ENCODE results near the gene TULP4. TPM values are rescaled to one million over a fixed set of nuclear protein-coding genes. Genes with fewer than 3 reads are reported as not detected.

TULP4 gene
- total RNA-seq, 1 experiment from 2014 or later = 21.5 TPM

DNA sequence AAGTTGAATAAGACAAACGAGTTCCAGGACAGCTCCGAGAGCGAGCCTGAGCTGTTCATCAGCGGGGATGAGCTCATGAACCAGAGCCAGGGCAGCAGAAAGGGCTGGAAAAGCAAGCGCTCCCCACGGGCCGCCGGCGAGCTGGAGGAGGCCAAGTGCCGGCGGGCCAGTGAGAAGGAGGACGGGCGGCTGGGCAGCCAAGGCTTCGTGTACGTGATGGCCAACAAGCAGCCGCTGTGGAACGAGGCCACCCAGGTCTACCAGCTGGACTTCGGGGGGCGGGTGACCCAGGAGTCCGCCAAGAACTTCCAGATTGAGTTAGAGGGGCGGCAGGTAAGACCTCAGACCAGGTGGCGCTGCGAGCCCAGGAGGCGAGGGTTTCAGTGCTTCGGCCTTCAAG is 191.6 kb downstream of the TULP4 start:
- Histone ChIP-seq H3K9me2 (replicated peaks; ENCODE audit: low read length) (no peaks in the 10 kb centered on the region), H2AFZ (ENCODE audit: low read length) (no peak overlapping the region), H3K27ac (ENCODE audit: low read length) (no peak overlapping the region), H3K27me3 (ENCODE audit: low read length) (no peaks in the 10 kb centered on the region), H3K9ac (ENCODE audit: low read length) (no peak overlapping the region), H3K9me3 (ENCODE audit: low read length) (no peaks in the 10 kb centered on the region), H3K4me1 (ENCODE audit: insufficient read depth, low read length) (0 out of 2 replicates have a peak, but pooled peaks cover 9% of the 10 kb centered on the region), H3F3A (ENCODE audit: low read length, unreplicated experiment) (no peaks in the 10 kb centered on the region), H4K20me1 (ENCODE audit: low read length) (no peaks in the 10 kb centered on the region), H3K36me3 (ENCODE audit: low read depth, low read length) (no peaks in the 10 kb centered on the region; the same call in 1 of the 2 replicates), H3K4me2 (ENCODE audit: low read length) (no peak overlapping the region), H3K79me2 (ENCODE audit: low read length) (no peaks in the 10 kb centered on the region), H3K4me3 (ENCODE audit: low read length) (no peak overlapping the region)
- intact Hi-C loops (cut with micrococcal nuclease) = no loop called here
- no TSS peak for BruUV-seq (replicated peaks)
- DNase-seq (no peak), ATAC-seq (no peak)
- POLR2A ChIA-PET (ENCODE audit: unreplicated experiment) = interaction anchor here (0.6 kb wide), 1 partner anchor 50 kb away, joined by 4 read pairs; no protein-coding TSS in a partner anchor
- TF ChIP-seq EZH2phosphoT487 (IDR thresholded peaks at IDR 0.05; ENCODE audit: borderline replicate concordance, low read length) (no peak), EZH2 (IDR thresholded peaks at IDR 0.05; ENCODE audit: low read length, unreplicated experiment) (no peak)
- TF ChIP-seq, protein P1, sequence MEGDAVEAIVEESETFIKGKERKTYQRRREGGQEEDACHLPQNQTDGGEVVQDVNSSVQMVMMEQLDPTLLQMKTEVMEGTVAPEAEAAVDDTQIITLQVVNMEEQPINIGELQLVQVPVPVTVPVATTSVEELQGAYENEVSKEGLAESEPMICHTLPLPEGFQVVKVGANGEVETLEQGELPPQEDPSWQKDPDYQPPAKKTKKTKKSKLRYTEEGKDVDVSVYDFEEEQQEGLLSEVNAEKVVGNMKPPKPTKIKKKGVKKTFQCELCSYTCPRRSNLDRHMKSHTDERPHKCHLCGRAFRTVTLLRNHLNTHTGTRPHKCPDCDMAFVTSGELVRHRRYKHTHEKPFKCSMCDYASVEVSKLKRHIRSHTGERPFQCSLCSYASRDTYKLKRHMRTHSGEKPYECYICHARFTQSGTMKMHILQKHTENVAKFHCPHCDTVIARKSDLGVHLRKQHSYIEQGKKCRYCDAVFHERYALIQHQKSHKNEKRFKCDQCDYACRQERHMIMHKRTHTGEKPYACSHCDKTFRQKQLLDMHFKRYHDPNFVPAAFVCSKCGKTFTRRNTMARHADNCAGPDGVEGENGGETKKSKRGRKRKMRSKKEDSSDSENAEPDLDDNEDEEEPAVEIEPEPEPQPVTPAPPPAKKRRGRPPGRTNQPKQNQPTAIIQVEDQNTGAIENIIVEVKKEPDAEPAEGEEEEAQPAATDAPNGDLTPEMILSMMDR (conservative IDR thresholded peaks at IDR 0.05; ENCODE audit: low read depth, low read length) = no peak
- CTCF ChIA-PET = no interaction called here

DNA sequence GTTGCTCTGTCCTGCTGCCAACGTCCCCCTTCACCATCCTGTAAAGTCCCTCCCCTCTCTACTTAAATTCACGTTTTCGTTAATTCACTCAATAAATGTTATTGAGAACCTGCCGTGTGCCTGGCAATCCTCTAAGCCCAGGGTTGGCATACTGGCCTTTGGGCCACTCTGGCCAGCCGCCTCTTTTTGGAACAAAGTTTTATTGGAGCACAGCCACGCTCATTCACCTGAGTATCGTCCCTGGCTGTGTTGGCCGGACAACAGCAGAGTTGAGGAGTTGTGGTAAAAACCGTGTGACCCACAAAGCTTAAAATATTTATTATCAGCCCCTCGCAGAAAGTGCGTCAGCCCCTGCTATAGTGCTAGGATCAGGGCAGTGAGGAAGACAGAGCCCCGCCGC is 192.9 kb downstream of the TULP4 start:
- Histone ChIP-seq H3K9ac (ENCODE audit: low read length) (no peak overlapping the region), H3K4me1 (ENCODE audit: insufficient read depth, low read length) (0 out of 2 replicates have a peak, but pooled peaks cover 2% of the 10 kb centered on the region), H3K9me3 (ENCODE audit: low read length) (no peaks in the 10 kb centered on the region), H3F3A (ENCODE audit: low read length, unreplicated experiment) (no peaks in the 10 kb centered on the region), H3K27ac (ENCODE audit: low read length) (no peak overlapping the region), H3K36me3 (ENCODE audit: low read depth, low read length) (no peaks in the 10 kb centered on the region), H2AFZ (ENCODE audit: low read length) (no peak overlapping the region), H3K79me2 (ENCODE audit: low read length) (no peaks in the 10 kb centered on the region), H3K9me2 (replicated peaks; ENCODE audit: low read length) (no peaks in the 10 kb centered on the region), H3K27me3 (ENCODE audit: low read length) (no peaks in the 10 kb centered on the region), H3K4me3 (ENCODE audit: low read length) (no peak overlapping the region), H3K4me2 (ENCODE audit: low read length) (no peak overlapping the region), H4K20me1 (ENCODE audit: low read length) (no peaks in the 10 kb centered on the region)
- BruUV-seq (replicated peaks) = no TSS peak
- TF ChIP-seq EZH2phosphoT487 (IDR thresholded peaks at IDR 0.05; ENCODE audit: borderline replicate concordance, low read length) = no peak
- TF ChIP-seq EZH2 (IDR thresholded peaks at IDR 0.05; ENCODE audit: low read length, unreplicated experiment) = no peak
- TF ChIP-seq, protein P1 (conservative IDR thresholded peaks at IDR 0.05; ENCODE audit: low read depth, low read length) = no peak
- CTCF ChIA-PET = no interaction called here
- ATAC-seq = no peak
- intact Hi-C loops (cut with micrococcal nuclease) = no loop called here
- POLR2A ChIA-PET (ENCODE audit: unreplicated experiment) = no interaction called here
- DNase-seq = no peak

DNA sequence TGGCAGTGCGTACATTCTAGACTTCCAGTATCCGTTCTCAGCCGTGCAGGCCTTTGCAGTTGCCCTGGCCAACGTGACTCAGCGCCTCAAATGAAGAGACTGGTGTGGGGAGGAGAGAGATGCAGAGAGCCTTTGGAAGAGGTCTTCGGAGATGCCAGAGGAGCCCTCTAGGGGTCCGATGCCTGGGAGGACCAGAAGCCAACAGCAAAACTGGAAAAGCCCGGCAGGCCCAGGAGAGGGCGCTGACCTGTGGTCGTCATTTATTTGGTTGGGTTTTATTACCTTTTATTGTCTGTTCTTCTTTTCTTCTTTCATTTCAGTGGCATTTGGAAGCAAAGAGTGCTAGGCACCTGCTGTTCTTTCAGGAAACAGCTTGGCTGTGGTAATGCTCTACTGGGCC is 194.3 kb downstream of the TULP4 start:
- H2AFZ ChIP-seq (ENCODE audit: low read length) = no peak overlapping the region
- H3K9me2 ChIP-seq (replicated peaks; ENCODE audit: low read length) = no peaks in the 10 kb centered on the region
- H3K9ac ChIP-seq (ENCODE audit: low read length) = no peak overlapping the region
- no peaks in the 10 kb centered on the region for H3K27me3 ChIP-seq (ENCODE audit: low read length)
- BruUV-seq (replicated peaks) = no TSS peak
- no peak overlapping the region for H3K4me3 ChIP-seq (ENCODE audit: low read length)
- no peaks in the 10 kb centered on the region for H3K36me3 ChIP-seq (ENCODE audit: low read depth, low read length)
- no peaks in the 10 kb centered on the region for H3K9me3 ChIP-seq (ENCODE audit: low read length)
- H4K20me1 ChIP-seq (ENCODE audit: low read length) = no peaks in the 10 kb centered on the region
- POLR2A ChIA-PET (ENCODE audit: unreplicated experiment) = no interaction called here
- DNase-seq (no peak), ATAC-seq (no peak)
- intact Hi-C loops (cut with micrococcal nuclease) = no loop called here
- H3K79me2 ChIP-seq (ENCODE audit: low read length) = no peaks in the 10 kb centered on the region
- H3K27ac ChIP-seq (ENCODE audit: low read length) = no peak overlapping the region
- no peak overlapping the region for H3K4me2 ChIP-seq (ENCODE audit: low read length)
- H3K4me1 ChIP-seq (ENCODE audit: insufficient read depth, low read length) = no peaks in the 10 kb centered on the region
- TF ChIP-seq, protein P1 (conservative IDR thresholded peaks at IDR 0.05; ENCODE audit: low read depth, low read length) = peak; percentile 49; the same call in 1 of the 2 replicates
- TF ChIP-seq EZH2 (IDR thresholded peaks at IDR 0.05; ENCODE audit: low read length, unreplicated experiment) (no peak), EZH2phosphoT487 (IDR thresholded peaks at IDR 0.05; ENCODE audit: borderline replicate concordance, low read length) (no peak)
- CTCF ChIA-PET = no interaction called here
- no peaks in the 10 kb centered on the region for H3F3A ChIP-seq (ENCODE audit: low read length, unreplicated experiment)

All from PC-3 (cell line).